ENCODE results near the gene MAEA.

Gene MAEA

DNA sequence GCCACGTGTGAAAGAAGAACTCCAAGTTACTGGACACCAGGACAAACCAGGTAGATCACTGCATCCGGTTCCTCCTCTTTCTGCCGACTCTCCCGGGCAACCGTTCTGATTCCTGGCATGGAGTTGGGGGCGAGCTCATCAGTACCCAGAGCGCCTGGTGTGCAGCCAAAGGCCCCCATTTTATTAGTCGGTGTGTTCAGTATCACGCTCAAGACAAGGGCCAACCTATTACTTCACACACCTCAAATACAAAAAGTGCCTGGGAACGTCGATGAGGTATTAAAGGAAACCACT, 38.0 kb upstream of the MAEA start:
- Histone ChIP-seq H3F3A (ENCODE audit: insufficient read depth, low read length) (no peaks in the 10 kb centered on the region), H3K9me3 (ENCODE audit: low read length) (no peaks in the 10 kb centered on the region), H3K4me1 (ENCODE audit: insufficient read depth, low read length, severe bottlenecking) (peaks cover 19% of the 10 kb centered on the region), H4K20me1 (ENCODE audit: insufficient read depth, low read length) (no peaks in the 10 kb centered on the region), H3K4me3 (ENCODE audit: low read depth, low read length, poor library complexity, severe bottlenecking) (no peak overlapping the region), H3K9ac (ENCODE audit: low read length) (no peak overlapping the region), H3K79me2 (ENCODE audit: insufficient read depth, low read length) (peaks cover 9% of the 10 kb centered on the region; the same call in 1 of the 2 replicates), H3K27ac (ENCODE audit: low read depth, low read length, poor library complexity, severe bottlenecking) (no peak overlapping the region), H3K36me3 (ENCODE audit: insufficient read depth, low read length) (peaks cover 16% of the 10 kb centered on the region), H3K4me2 (ENCODE audit: low read length) (no peak overlapping the region), H2AFZ (ENCODE audit: low read length) (no peak overlapping the region), H3K27me3 (ENCODE audit: insufficient read depth, low read length) (no peaks in the 10 kb centered on the region), H3K9me2 (ENCODE audit: low read depth, low read length) (no peaks in the 10 kb centered on the region)
- TF ChIP-seq EZH2 (IDR thresholded peaks at IDR 0.05; ENCODE audit: borderline replicate concordance, low read length), result no peak
- TF ChIP-seq, protein P1, sequence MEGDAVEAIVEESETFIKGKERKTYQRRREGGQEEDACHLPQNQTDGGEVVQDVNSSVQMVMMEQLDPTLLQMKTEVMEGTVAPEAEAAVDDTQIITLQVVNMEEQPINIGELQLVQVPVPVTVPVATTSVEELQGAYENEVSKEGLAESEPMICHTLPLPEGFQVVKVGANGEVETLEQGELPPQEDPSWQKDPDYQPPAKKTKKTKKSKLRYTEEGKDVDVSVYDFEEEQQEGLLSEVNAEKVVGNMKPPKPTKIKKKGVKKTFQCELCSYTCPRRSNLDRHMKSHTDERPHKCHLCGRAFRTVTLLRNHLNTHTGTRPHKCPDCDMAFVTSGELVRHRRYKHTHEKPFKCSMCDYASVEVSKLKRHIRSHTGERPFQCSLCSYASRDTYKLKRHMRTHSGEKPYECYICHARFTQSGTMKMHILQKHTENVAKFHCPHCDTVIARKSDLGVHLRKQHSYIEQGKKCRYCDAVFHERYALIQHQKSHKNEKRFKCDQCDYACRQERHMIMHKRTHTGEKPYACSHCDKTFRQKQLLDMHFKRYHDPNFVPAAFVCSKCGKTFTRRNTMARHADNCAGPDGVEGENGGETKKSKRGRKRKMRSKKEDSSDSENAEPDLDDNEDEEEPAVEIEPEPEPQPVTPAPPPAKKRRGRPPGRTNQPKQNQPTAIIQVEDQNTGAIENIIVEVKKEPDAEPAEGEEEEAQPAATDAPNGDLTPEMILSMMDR (IDR thresholded peaks at IDR 0.05; ENCODE audit: low read length), result no peak

DNA sequence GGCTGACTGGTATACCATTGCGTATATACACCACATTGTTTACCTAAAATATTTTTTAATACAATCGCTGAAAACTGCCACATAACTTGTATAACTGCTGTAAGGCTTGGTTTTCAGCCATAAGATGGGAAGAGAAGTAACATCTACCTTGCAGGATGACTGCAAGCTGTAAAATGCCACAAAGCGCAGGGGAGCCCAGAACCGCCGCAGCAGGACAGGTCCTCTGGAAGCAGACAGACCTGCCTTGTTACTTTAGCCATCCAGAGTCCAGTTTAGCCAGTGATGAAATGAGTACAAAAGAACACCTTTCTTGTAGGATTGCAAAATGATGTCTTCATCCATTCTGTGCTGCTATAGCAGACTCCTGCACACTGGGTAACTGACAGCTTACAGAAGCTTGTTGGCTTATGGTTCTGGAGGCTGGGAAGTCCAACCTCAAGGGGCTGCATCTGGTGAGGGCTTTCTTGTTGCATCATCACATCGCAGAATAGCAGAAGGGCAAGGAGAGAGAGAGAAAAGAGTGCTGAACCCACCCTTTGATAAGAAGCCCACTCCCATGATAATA, 36.7 kb upstream of the MAEA start:
- H2AFZ ChIP-seq (ENCODE audit: low read length), result no peak overlapping the region
- H3K36me3 ChIP-seq (ENCODE audit: insufficient read depth, low read length), result peaks cover 16% of the 10 kb centered on the region
- no peaks in the 10 kb centered on the region for H3F3A ChIP-seq (ENCODE audit: insufficient read depth, low read length)
- H3K27ac ChIP-seq (ENCODE audit: low read depth, low read length, poor library complexity, severe bottlenecking), result no peak overlapping the region
- H3K9me2 ChIP-seq (ENCODE audit: low read depth, low read length), result no peaks in the 10 kb centered on the region
- no peak overlapping the region for H3K4me2 ChIP-seq (ENCODE audit: low read length)
- H3K4me1 ChIP-seq (ENCODE audit: insufficient read depth, low read length, severe bottlenecking), result peaks cover 11% of the 10 kb centered on the region
- no peaks in the 10 kb centered on the region for H3K9me3 ChIP-seq (ENCODE audit: low read length)
- H3K79me2 ChIP-seq (ENCODE audit: insufficient read depth, low read length), result no peaks in the 10 kb centered on the region
- no peak overlapping the region for H3K9ac ChIP-seq (ENCODE audit: low read length)
- no peak overlapping the region for H3K4me3 ChIP-seq (ENCODE audit: low read depth, low read length, poor library complexity, severe bottlenecking)
- H3K27me3 ChIP-seq (ENCODE audit: insufficient read depth, low read length), result no peaks in the 10 kb centered on the region
- TF ChIP-seq, protein P1 (IDR thresholded peaks at IDR 0.05; ENCODE audit: low read length), result no peak
- TF ChIP-seq EZH2 (IDR thresholded peaks at IDR 0.05; ENCODE audit: borderline replicate concordance, low read length), result no peak
- H4K20me1 ChIP-seq (ENCODE audit: insufficient read depth, low read length), result no peaks in the 10 kb centered on the region

DNA sequence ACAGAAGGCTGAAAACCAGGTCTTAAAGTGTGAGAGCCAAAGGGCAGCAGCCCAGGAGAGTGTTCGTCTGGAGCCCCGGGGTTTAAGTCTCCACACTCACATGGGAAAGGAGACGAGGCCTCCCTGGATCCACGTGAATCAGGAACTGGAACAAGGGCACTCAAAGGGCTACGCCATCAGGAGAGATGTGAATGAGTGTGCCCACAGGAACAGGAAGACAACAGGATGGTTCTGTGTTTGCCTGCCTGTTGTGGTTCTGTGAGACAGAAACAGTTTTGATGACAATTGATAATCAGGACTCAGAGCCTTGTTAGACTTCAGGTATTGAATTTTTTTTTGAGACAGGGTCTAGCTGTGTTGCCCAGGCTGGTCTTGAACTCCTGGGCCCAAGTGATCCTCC, 35.9 kb upstream of the MAEA start:
- Histone ChIP-seq H3K27ac (ENCODE audit: low read depth, low read length, poor library complexity, severe bottlenecking) (no peak overlapping the region), H3K36me3 (ENCODE audit: insufficient read depth, low read length) (peaks cover 16% of the 10 kb centered on the region), H3K79me2 (ENCODE audit: insufficient read depth, low read length) (no peaks in the 10 kb centered on the region), H3K9me3 (ENCODE audit: low read length) (no peaks in the 10 kb centered on the region), H3K4me3 (ENCODE audit: low read depth, low read length, poor library complexity, severe bottlenecking) (no peak overlapping the region), H3K4me1 (ENCODE audit: insufficient read depth, low read length, severe bottlenecking) (peaks cover 11% of the 10 kb centered on the region), H3K9me2 (ENCODE audit: low read depth, low read length) (no peaks in the 10 kb centered on the region), H3K4me2 (ENCODE audit: low read length) (no peak overlapping the region), H3K27me3 (ENCODE audit: insufficient read depth, low read length) (no peaks in the 10 kb centered on the region), H3K9ac (ENCODE audit: low read length) (no peak overlapping the region), H4K20me1 (ENCODE audit: insufficient read depth, low read length) (no peaks in the 10 kb centered on the region), H2AFZ (ENCODE audit: low read length) (no peak overlapping the region), H3F3A (ENCODE audit: insufficient read depth, low read length) (no peaks in the 10 kb centered on the region)
- no peak for TF ChIP-seq EZH2 (IDR thresholded peaks at IDR 0.05; ENCODE audit: borderline replicate concordance, low read length)
- TF ChIP-seq, protein P1 (IDR thresholded peaks at IDR 0.05; ENCODE audit: low read length), result no peak

Measured in OCI-LY1 (cell line).